Epithelial cell of proximal tubule (primary cell): ENCODE results near the gene SHANK3. TPM values are rescaled to one million over a fixed set of nuclear protein-coding genes. Genes with fewer than 3 reads are reported as not detected.
"Not testable (repeated sequence)": the region's sequence is repeated elsewhere in the genome, so short reads cannot be mapped to it uniquely, and the experiment has no call there.

Experiments used
- DNase-seq: peaks from one replicate; pipeline ENCODE4 v3.0.0-alpha.2; 2011; ENCODE audit warnings: low read depth
- H3K4me3 ChIP-seq: 2 replicates; pipeline ENCODE4 v1.5.1; 2011; ENCODE audit warnings: low read depth, mild to moderate bottlenecking, low read length
- total RNA-seq: library from RNA; depleted of rRNA; stranded (reverse); fragments of >200 nt; gene quantifications from 2 replicates; pipeline ENCODE4 v1.2.3, GENCODE V29; 2015
- TF ChIP-seq, protein P1 (sequence below): conservative IDR thresholded peaks from 2 replicates; pipeline ENCODE4 v1.5.1; 2012; ENCODE audit warnings: low read depth, mild to moderate bottlenecking, low read length

SHANK3 gene
- total RNA-seq, 1 donor from 2014 or later = 3.6 TPM

GRCh38 chr22:50657925-50658324 lies 14.7 kb upstream of the SHANK3 start:
- TF ChIP-seq, protein P1, sequence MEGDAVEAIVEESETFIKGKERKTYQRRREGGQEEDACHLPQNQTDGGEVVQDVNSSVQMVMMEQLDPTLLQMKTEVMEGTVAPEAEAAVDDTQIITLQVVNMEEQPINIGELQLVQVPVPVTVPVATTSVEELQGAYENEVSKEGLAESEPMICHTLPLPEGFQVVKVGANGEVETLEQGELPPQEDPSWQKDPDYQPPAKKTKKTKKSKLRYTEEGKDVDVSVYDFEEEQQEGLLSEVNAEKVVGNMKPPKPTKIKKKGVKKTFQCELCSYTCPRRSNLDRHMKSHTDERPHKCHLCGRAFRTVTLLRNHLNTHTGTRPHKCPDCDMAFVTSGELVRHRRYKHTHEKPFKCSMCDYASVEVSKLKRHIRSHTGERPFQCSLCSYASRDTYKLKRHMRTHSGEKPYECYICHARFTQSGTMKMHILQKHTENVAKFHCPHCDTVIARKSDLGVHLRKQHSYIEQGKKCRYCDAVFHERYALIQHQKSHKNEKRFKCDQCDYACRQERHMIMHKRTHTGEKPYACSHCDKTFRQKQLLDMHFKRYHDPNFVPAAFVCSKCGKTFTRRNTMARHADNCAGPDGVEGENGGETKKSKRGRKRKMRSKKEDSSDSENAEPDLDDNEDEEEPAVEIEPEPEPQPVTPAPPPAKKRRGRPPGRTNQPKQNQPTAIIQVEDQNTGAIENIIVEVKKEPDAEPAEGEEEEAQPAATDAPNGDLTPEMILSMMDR = no peak
- H3K4me3 ChIP-seq = no peak overlapping the region
- no peak for DNase-seq

GRCh38 chr22:50659711-50660110 lies 12.9 kb upstream of the SHANK3 start:
- H3K4me3 ChIP-seq, DNase-seq: not testable (repeated sequence)

- TF ChIP-seq, protein P1 = no peak
- no peak overlapping the region for H3K4me3 ChIP-seq
- DNase-seq = no peak
Measured at GRCh38 chr22:50660306-50660705, 12.3 kb upstream of the SHANK3 start.

DNA sequence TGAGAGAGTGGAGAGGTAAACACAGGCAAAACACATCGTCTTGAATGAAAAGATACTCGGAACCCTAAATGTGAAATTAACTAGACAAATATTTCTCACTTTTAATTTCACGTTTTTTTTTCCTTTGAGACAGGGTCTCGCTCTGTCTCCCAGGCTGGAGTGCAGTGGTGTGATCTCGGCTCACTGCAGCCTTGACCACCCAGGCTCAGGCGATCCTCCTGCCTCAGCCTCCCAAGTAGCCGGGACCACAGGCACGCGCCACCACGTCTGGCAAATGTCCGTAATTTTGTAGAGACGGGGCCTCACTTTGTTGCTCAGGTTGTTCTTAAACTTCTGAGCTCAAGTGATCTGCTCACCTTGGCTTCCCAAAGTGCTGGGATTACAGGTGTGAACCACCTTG lies 7.4 kb upstream of the SHANK3 start:
- TF ChIP-seq, protein P1 = no peak
- no peak for DNase-seq
- no peak overlapping the region for H3K4me3 ChIP-seq

GRCh38 chr22:50665738-50666137 lies 6.9 kb upstream of the SHANK3 start:
- H3K4me3 ChIP-seq = no peak overlapping the region
- TF ChIP-seq, protein P1 = no peak
- no peak for DNase-seq

DNA sequence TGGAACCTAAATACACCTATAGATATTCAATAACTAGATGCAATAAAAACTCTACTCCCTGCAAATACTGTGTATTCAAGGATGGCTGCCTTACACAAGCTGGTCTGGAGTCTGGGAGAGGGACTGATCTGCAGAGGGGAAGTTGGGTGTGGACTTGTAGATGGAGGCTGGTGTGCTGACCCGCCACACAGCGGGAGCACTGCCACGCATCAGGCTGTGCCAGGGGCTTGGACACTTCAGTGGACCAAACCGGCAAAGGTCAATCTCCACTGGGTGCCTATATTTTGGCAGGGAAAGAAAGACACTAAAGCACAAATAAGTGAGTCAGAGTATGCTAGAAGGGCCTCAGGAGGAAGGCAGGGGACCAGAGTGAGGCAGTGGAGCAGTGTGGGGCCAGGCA lies 2.1 kb upstream of the SHANK3 start:
- TF ChIP-seq, protein P1 = no peak
- DNase-seq = no peak
- no peak overlapping the region for H3K4me3 ChIP-seq

DNA sequence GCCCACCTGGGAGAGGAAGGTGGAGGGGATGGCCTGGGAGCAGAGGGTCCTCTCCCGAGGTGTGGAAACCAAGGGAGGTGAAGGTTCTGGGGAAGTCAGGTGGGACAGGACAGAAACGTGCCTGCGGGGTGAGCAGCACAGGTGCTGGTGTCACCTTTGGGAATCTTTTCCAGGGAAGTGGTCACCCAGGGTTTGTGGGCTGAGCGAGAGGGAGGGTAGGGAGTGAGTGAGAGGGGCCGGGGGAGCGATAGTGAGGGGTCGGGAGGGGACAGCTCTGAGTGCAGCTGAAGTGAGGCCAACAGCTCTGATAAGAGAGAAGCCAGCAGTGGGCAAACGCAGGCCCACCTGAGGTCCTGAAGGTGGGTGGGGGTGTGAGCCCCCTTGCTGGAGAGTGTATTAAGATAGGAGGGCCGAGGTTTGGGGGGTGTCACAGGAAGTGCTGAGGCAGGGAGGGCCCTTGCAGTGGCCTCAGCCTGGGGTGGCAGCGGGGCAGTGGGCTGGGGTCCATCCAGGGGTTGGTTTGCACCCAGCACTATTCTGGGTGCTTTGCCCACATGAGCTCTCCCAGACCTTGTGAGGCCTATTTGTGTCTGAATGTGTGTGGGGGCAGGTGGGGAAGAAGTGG lies 1.6 kb upstream of the SHANK3 start:
- TF ChIP-seq, protein P1 = no peak
- H3K4me3 ChIP-seq = no peak overlapping the region
- no peak for DNase-seq

- no peak for DNase-seq
- no peak overlapping the region for H3K4me3 ChIP-seq
- TF ChIP-seq, protein P1 = no peak
Measured at GRCh38 chr22:50671641-50672040, 982 bp upstream of the SHANK3 start.
